Measurements from ENCODE around the gene PBX4.

GRCh38 chr19:19548915-19549759, 69.3 kb downstream of the PBX4 start:
- no peak for TF ChIP-seq POLR2A (IDR thresholded peaks at IDR 0.05; ENCODE audit: low read depth, low read length)
- no peak for TF ChIP-seq POLR2AphosphoS5 (IDR thresholded peaks at IDR 0.05; ENCODE audit: low read depth, low read length)
- TF ChIP-seq TAF1 (IDR thresholded peaks at IDR 0.05; ENCODE audit: borderline replicate concordance, low read depth, low read length): no peak
